H1 (cell line): ENCODE measurements around the gene IRF9. TPM values are rescaled to one million over a fixed set of nuclear protein-coding genes. Genes with fewer than 3 reads are reported as not detected.

Experiments
- CTCF ChIA-PET: fragments of 300-600 bp; sonication (Branson Sonifier 250); formaldehyde crosslinking; loops from one replicate; lab custom pipeline; 2021; ENCODE audit not compliant: partially characterized antibody; lab: Charles Lee
- POLR2A ChIA-PET: fragments of 300-600 bp; sonication (Branson Sonifier 250); formaldehyde crosslinking; loops from one replicate; lab custom pipeline; 2021; ENCODE audit warnings: inconsistent platforms; ENCODE audit not compliant: partially characterized antibody; lab: Charles Lee
- DNase-seq, 2 experiments: peaks; one replicate each; pipeline versions ENCODE4 v3.0.0 to v3.0.0-alpha.2; 2010 to 2022; ENCODE audit warnings: low spot score in 2 of 2, low read depth in 1 of 2, mixed read lengths in 1 of 2
- FAIRE-seq: peaks from 2 replicates; lab custom pipeline; 2011; peaks lifted over from hg19 to GRCh38; lab: Jason Lieb, UNC
- H2AFZ ChIP-seq: 2 replicates; pipeline ENCODE4 v1.8.1; 2012; ENCODE audit warnings: low read length, inconsistent platforms
- H2AK5ac ChIP-seq: 2 replicates; pipeline ENCODE4 v1.6.1; 2013; ENCODE audit warnings: low read depth, low read length
- H2BK120ac ChIP-seq: replicated peaks from 2 replicates; pipeline ENCODE3; 2013; ENCODE audit warnings: low read depth, low read length, inconsistent platforms
- H2BK12ac ChIP-seq: 2 replicates; pipeline ENCODE4 v1.6.1; 2013; ENCODE audit warnings: low read depth, low read length
- H2BK15ac ChIP-seq: 2 replicates; pipeline ENCODE4 v1.6.1; 2013; ENCODE audit warnings: low read length
- H2BK20ac ChIP-seq: 2 replicates; pipeline ENCODE4 v1.6.1; 2013; ENCODE audit warnings: low read length
- H2BK5ac ChIP-seq: 2 replicates; pipeline ENCODE4 v1.6.1; 2013; ENCODE audit warnings: low read depth, low read length
- H3K14ac ChIP-seq: 2 replicates; pipeline ENCODE4 v1.6.1; 2013; ENCODE audit warnings: inconsistent platforms; ENCODE audit not compliant: insufficient read length
- H3K18ac ChIP-seq: 2 replicates; pipeline ENCODE4 v1.6.1; 2013; ENCODE audit warnings: low read length; ENCODE audit errors: extremely low read depth
- H3K23ac ChIP-seq: 2 replicates; pipeline ENCODE4 v1.6.1; 2013; ENCODE audit warnings: inconsistent platforms; ENCODE audit not compliant: insufficient read length
- H3K23me2 ChIP-seq: 2 replicates; pipeline ENCODE4 v1.6.1; 2013; ENCODE audit warnings: low read depth, low read length
- H3K27ac ChIP-seq: 2 replicates; pipeline ENCODE4 v1.6.1; 2011; ENCODE audit warnings: low read depth, low read length, inconsistent platforms
- H3K27me3 ChIP-seq, 4 experiments: replicated peaks in 1 of 4; 1 replicate in 1 of 4; 2 replicates in 3 of 4; pipeline versions ENCODE4 v1.6.1 to v1.8.1; 2011 to 2013; ENCODE audit warnings: low read length in 3 of 4, mild to moderate bottlenecking in 3 of 4, inconsistent platforms in 2 of 4, mixed read lengths in 2 of 4, moderate library complexity in 1 of 4; ENCODE audit not compliant: control insufficient read depth in 3 of 4, insufficient read depth in 3 of 4; ENCODE audit errors: extremely low read depth in 1 of 4
- H3K36me3 ChIP-seq, 4 experiments: 2 replicates each; pipeline versions ENCODE4 v1.6.1 to v1.8.1; 2011 to 2013; ENCODE audit warnings: mild to moderate bottlenecking in 4 of 4, low read length in 3 of 4, moderate library complexity in 2 of 4, control low read depth in 1 of 4, inconsistent platforms in 1 of 4; ENCODE audit not compliant: insufficient read depth in 4 of 4, control insufficient read depth in 2 of 4
- H3K4ac ChIP-seq: replicated peaks from 2 replicates; pipeline ENCODE3; 2013; ENCODE audit warnings: low read length, low read depth, mixed read lengths, inconsistent platforms; ENCODE audit not compliant: insufficient read length
- H3K4me1 ChIP-seq, 4 experiments: replicated peaks in 1 of 4; 1 replicate in 1 of 4; 2 replicates in 3 of 4; pipeline versions ENCODE4 v1.6.1 to v1.8.1; 2011 to 2013; ENCODE audit warnings: low read length in 3 of 4, inconsistent platforms in 2 of 4, mixed read lengths in 1 of 4; ENCODE audit not compliant: insufficient read depth in 4 of 4, control insufficient read depth in 3 of 4
- H3K4me2 ChIP-seq, 2 experiments: 2 replicates each; pipeline versions ENCODE4 v1.6.1 to v1.8.1; 2011 to 2013; ENCODE audit warnings: low read depth in 2 of 2, low read length in 2 of 2, control low read depth in 1 of 2, inconsistent platforms in 1 of 2, mild to moderate bottlenecking in 1 of 2; ENCODE audit not compliant: insufficient read depth in 1 of 2
- H3K4me3 ChIP-seq, 4 experiments: fragments of 200-600, 300-600 bp in 1 of 4; sonication (generic), shearing (Covaris generic), sonication (Bioruptor Twin) in 1 of 4; 2 replicates each; pipeline versions ENCODE4 v1.5.1 to v1.8.1; 2011 to 2016; ENCODE audit warnings: low read length in 4 of 4, low read depth in 3 of 4, control low read depth in 2 of 4, inconsistent platforms in 2 of 4, mild to moderate bottlenecking in 2 of 4, mixed read lengths in 1 of 4, moderate library complexity in 1 of 4; ENCODE audit not compliant: insufficient read depth in 2 of 4; ENCODE audit errors: extremely low read depth in 1 of 4
- H3K56ac ChIP-seq: replicated peaks from 2 replicates; pipeline ENCODE3; 2013; ENCODE audit warnings: low read depth, mild to moderate bottlenecking, mixed read lengths, low read length, inconsistent platforms; ENCODE audit not compliant: insufficient read length
- H3K79me1 ChIP-seq: 2 replicates; pipeline ENCODE4 v1.6.1; 2013; ENCODE audit warnings: low read depth, low read length, control low read depth
- H3K79me2 ChIP-seq, 2 experiments: 2 replicates each; pipeline versions ENCODE4 v1.6.1 to v1.8.1; 2012 to 2013; ENCODE audit warnings: low read length in 2 of 2, mild to moderate bottlenecking in 2 of 2, inconsistent platforms in 1 of 2; ENCODE audit not compliant: insufficient read depth in 2 of 2, control insufficient read depth in 1 of 2
- H3K9ac ChIP-seq, 4 experiments: replicated peaks in 1 of 4; 1 replicate in 1 of 4; 2 replicates in 3 of 4; pipeline versions ENCODE4 v1.6.1 to v1.8.1; 2011 to 2013; ENCODE audit warnings: low read depth in 3 of 4, low read length in 3 of 4, control low read depth in 2 of 4, mild to moderate bottlenecking in 2 of 4, moderate library complexity in 2 of 4, inconsistent platforms in 1 of 4; ENCODE audit errors: extremely low read depth in 1 of 4
- H3K9me3 ChIP-seq, 2 experiments: 2 replicates each; pipeline versions ENCODE4 v1.6.1 to v1.8.1; 2012 to 2013; ENCODE audit warnings: mild to moderate bottlenecking in 2 of 2, moderate library complexity in 2 of 2, control low read depth in 1 of 2, inconsistent platforms in 1 of 2, low read depth in 1 of 2, low read length in 1 of 2, mixed read lengths in 1 of 2; ENCODE audit not compliant: insufficient read depth in 2 of 2
- H4K20me1 ChIP-seq, 2 experiments: replicated peaks in 1 of 2; 2 replicates each; pipeline versions ENCODE3 to v1.8.1; 2011 to 2013; ENCODE audit warnings: inconsistent platforms in 2 of 2, low read length in 2 of 2, mild to moderate bottlenecking in 1 of 2; ENCODE audit not compliant: insufficient read depth in 2 of 2, control insufficient read depth in 1 of 2
- H4K5ac ChIP-seq: 2 replicates; pipeline ENCODE4 v1.6.1; 2013; ENCODE audit warnings: low read length, low read depth, mixed read lengths, inconsistent platforms; ENCODE audit not compliant: insufficient read length
- H4K8ac ChIP-seq: 2 replicates; pipeline ENCODE4 v1.8.0; 2013; ENCODE audit warnings: mild to moderate bottlenecking, moderate library complexity, low read length, inconsistent platforms; ENCODE audit not compliant: insufficient read depth; ENCODE audit errors: extremely low read depth
- H4K91ac ChIP-seq: replicated peaks from 2 replicates; pipeline ENCODE3; 2013; ENCODE audit warnings: low read length, mixed read lengths, inconsistent platforms; ENCODE audit not compliant: insufficient read length
- ASH2L ChIP-seq: fragments of 200-600, 300-600 bp; sonication (generic); IDR thresholded peaks from one replicate; pipeline ENCODE4 v1.7.1; 2017; ENCODE audit warnings: low read length
- CHD2 ChIP-seq: IDR thresholded peaks from 2 replicates; pipeline ENCODE4 v1.6.1; 2012; ENCODE audit warnings: low read length, improper control_type of control experiment
- CREB1 ChIP-seq: IDR thresholded peaks from 2 replicates; pipeline ENCODE4 v1.6.1; 2012; ENCODE audit warnings: inconsistent platforms
- GTF2F1 ChIP-seq: IDR thresholded peaks from 2 replicates; pipeline ENCODE4 v1.6.1; 2012; ENCODE audit warnings: low read depth, low read length, improper control_type of control experiment, borderline replicate concordance
- JUN ChIP-seq: IDR thresholded peaks from 2 replicates; pipeline ENCODE4 v1.6.1; 2011; ENCODE audit warnings: low read depth, mild to moderate bottlenecking, improper control_type of control experiment, low read length
- NANOG ChIP-seq: IDR thresholded peaks from 2 replicates; pipeline ENCODE4 v1.6.1; 2011; ENCODE audit warnings: low read length, low read depth, mild to moderate bottlenecking, inconsistent platforms; ENCODE audit not compliant: insufficient read depth, poor library complexity, severe bottlenecking
- SAP30 ChIP-seq: fragments of 300-600 bp; sonication (generic); IDR thresholded peaks from 2 replicates; pipeline ENCODE4 v1.7.1; 2012; ENCODE audit warnings: low read length, moderate library complexity, mild to moderate bottlenecking, inconsistent platforms; ENCODE audit not compliant: insufficient read depth, insufficient replicate concordance
- SP1 ChIP-seq: IDR thresholded peaks from 2 replicates; pipeline ENCODE4 v1.6.1; 2011; ENCODE audit warnings: low read depth, low read length
- SUZ12 ChIP-seq: fragments of 200-600 bp; sonication (generic); IDR thresholded peaks from 2 replicates; pipeline ENCODE4 v1.6.1; 2012; ENCODE audit warnings: mild to moderate bottlenecking, inconsistent platforms, low read length, moderate library complexity, mixed read lengths
- TCF12 ChIP-seq: IDR thresholded peaks from 2 replicates; pipeline ENCODE4 v1.6.1; 2011; ENCODE audit warnings: low read depth, mild to moderate bottlenecking, low read length
- YY1 ChIP-seq: IDR thresholded peaks from 2 replicates; pipeline ENCODE4 v1.6.1; 2011; ENCODE audit warnings: low read depth, mild to moderate bottlenecking, low read length
- ZNF274 ChIP-seq: IDR thresholded peaks from 2 replicates; pipeline ENCODE4 v1.7.0; 2012; ENCODE audit warnings: low read length, borderline replicate concordance; ENCODE audit errors: extremely low read depth
- WGBS, 2 experiments: shearing (Covaris generic) in 1 of 2; methylation state at CpG; one replicate each; pipeline versions ENCODE4 v1.1.6 to v1.1.7; 2013 to 2015; ENCODE audit warnings: low lambda C conversion rate in 2 of 2, mixed read lengths in 2 of 2, inconsistent platforms in 1 of 2, low coverage in 1 of 2, missing lambda C conversion rate in 1 of 2; ENCODE audit not compliant: insufficient replicate concordance in 2 of 2, insufficient coverage in 1 of 2, insufficient read length in 1 of 2; ENCODE audit errors: extremely low coverage in 1 of 2, missing lambda C conversion rate in 1 of 2; 5-methylcytosine and 5-hydroxymethylcytosine counted together
- polyA plus RNA-seq, 7 experiments: library from polyadenylated mRNA; depleted of rRNA in 3 of 7; stranded (reverse) in 5 of 7; unstranded in 2 of 7; fragments of >200 nt in 5 of 7; fragments of 200-250 nt in 2 of 7; gene quantifications; 1 replicate in 5 of 7; 2 replicates in 1 of 7; 4 replicates in 1 of 7; pipeline versions ENCODE4 v1.2.1 to v1.2.3, GENCODE V29; 2011 to 2013; ENCODE audit warnings: missing spikeins in 2 of 7, mixed read lengths in 2 of 7
- total RNA-seq: library from RNA; stranded (reverse); fragmentation: NEBNext Ultra II Directional; extraction: Animal tissue kit (Norgen Biotek cat#: 25700); gene quantifications from 2 replicates; pipeline ENCODE4 v1.2.1, GENCODE V29; 2021

The IRF9 gene
- total and polyA plus RNA-seq, 2 of the 8 experiments (the other 6 are each of a cell fraction or from before 2014, with no cell fraction given) = 11.4 to 13.2 TPM

DNA sequence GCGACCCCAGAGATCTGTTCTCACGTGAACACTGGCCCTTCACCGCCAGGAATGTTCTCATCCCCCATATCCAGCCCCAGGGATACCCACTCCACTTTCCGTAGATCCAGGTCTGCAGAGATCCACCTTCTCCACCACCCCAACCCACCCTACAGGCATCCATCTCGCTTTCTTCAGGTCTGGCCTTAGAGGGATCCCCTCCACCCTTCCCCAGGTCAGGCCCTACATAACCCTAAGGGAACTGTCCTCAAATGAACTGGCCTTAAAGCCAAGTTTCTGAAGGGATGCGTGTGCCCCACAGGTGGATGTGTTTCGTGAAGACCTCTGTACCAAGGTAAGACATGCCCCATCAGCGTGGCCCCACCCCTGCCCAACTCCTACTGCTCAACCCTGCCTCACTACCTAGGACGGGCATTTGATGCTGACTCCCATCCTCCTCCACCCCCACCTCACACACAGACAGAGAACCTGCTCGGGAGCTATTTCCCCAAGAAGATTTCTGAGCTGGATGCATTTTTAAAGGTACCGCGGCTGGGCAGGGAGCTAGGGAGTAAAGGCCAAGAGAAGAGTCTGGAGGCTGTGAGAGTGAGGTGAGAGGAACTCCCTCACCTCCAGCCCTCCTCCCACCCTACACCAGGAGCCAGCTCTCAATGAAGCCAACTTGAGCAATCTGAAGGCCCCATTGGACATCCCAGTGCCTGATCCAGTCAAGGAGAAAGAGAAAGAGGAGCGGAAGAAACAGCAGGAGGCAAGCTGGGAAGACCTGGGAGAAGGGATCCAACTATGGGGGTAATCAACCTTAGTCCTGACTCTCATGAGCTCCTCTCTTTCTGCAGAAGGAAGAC lies 24.2 kb upstream of the IRF9 start:
- Histone ChIP-seq H4K20me1 (peaks cover 0 to 1% of the 10 kb centered on the region in 2 experiments), H2BK15ac (no peak overlapping the region), H3K56ac (no peak overlapping the region), H4K91ac (no peak overlapping the region), H2AFZ (no peak overlapping the region), H3K79me2 (peaks cover 0 to 12% of the 10 kb centered on the region in 2 experiments; a peak in 2 of 4 replicates), H2BK120ac (no peak overlapping the region), H3K18ac (no peak overlapping the region), H2BK12ac (no peak overlapping the region; the same call in 1 of the 2 replicates), H3K36me3 (peaks cover 8 to 25% (median 14%) of the 10 kb centered on the region in 4 experiments; a peak in 6 of 8 replicates), H3K23me2 (peaks cover 8% of the 10 kb centered on the region; the same call in 1 of the 2 replicates), H3K27ac (no peak overlapping the region), H3K4me3 (peak overlapping the region; percentile 79 to 100 (median 84)), H3K14ac (no peak overlapping the region), H4K8ac (no peak overlapping the region), H3K4me1 (peaks cover 0 to 10% (median 7%) of the 10 kb centered on the region in 4 experiments; a peak in 5 of 7 replicates), H3K9ac (peak overlapping the region in 1 of 4 experiments; percentile 13; a peak in 3 of 7 replicates), H3K23ac (no peak overlapping the region), H3K4ac (no peak overlapping the region), H2BK5ac (no peak overlapping the region), H3K9me3 (no peaks in the 10 kb centered on the region), H2BK20ac (no peak overlapping the region), H2AK5ac (no peak overlapping the region), H4K5ac (no peak overlapping the region), H3K27me3 (no peaks in the 10 kb centered on the region), H3K4me2 (peak overlapping the region; percentile 81 to 95), H3K79me1 (peaks cover 4% of the 10 kb centered on the region; the same call in 1 of the 2 replicates)
- ChIA-PET POLR2A (interaction anchor here (1.0 to 10.5 kb wide), 19 partner anchors 10 to 134 kb away, joined by 3 to 118 read pairs (median 7); partner anchors contain the start of genes CHMP4A, DCAF11, IPO4 and IRF9), CTCF (interaction anchor here (0.6 to 3.1 kb wide), 12 partner anchors 9 to 101 kb away, joined by 3 to 18 read pairs (median 4); partner anchors contain the start of genes DCAF11, IRF9, NRL and PSME2)
- 57% methylated on average over 13 of the region's 13 CpGs; no CpG with 5 or more reads in 1 of the 2 experiments for WGBS, 2 experiments
- no peak for FAIRE-seq
- DNase-seq = no peak
- no peak for TF ChIP-seq CREB1
- no peak for TF ChIP-seq TCF12
- no peak for TF ChIP-seq JUN
- TF ChIP-seq ASH2L = no peak
- TF ChIP-seq SUZ12 = no peak
- no peak for TF ChIP-seq CHD2
- no peak for TF ChIP-seq GTF2F1
- no peak for TF ChIP-seq SAP30
- no peak for TF ChIP-seq YY1
- no peak for TF ChIP-seq SP1
- no peak for TF ChIP-seq ZNF274
- TF ChIP-seq NANOG = no peak
